Fibroblast of skin of left biceps (primary cell): Measurements from ENCODE around the gene HPCA.

ENCODE experiments used
- DNase-seq, 2 experiments: peaks; one replicate each; pipeline ENCODE4 v3.0.0-alpha.2; 2013; ENCODE audit warnings: low read depth in 2 of 2

Gene HPCA

GRCh38 chr1:32889731-32890278 lies 3.5 kb downstream of the HPCA start:
- no peak for DNase-seq

GRCh38 chr1:32890516-32891240 lies 4.4 kb downstream of the HPCA start:
- DNase-seq = no peak

GRCh38 chr1:32891241-32891570 lies 4.9 kb downstream of the HPCA start:
- no peak for DNase-seq

- DNase-seq = no peak
Measured at GRCh38 chr1:32891630-32892029, 5.3 kb downstream of the HPCA start.

GRCh38 chr1:32892368-32893197 lies 6.3 kb downstream of the HPCA start:
- DNase-seq = no peak

GRCh38 chr1:32893198-32894018 lies 7.1 kb downstream of the HPCA start:
- DNase-seq = no peak

- no peak for DNase-seq
Measured at GRCh38 chr1:32894019-32894600, 7.8 kb downstream of the HPCA start.

- no peak for DNase-seq
Measured at GRCh38 chr1:32894681-32895080, 8.4 kb downstream of the HPCA start.

- DNase-seq = no peak
Measured at GRCh38 chr1:32895325-32896215, 9.3 kb downstream of the HPCA start.

- no peak for DNase-seq
Measured at GRCh38 chr1:32896451-32896850, 10.2 kb downstream of the HPCA start.

GRCh38 chr1:32897082-32898049 lies 11.1 kb downstream of the HPCA start:
- no peak for DNase-seq

GRCh38 chr1:32898056-32898455 lies 11.8 kb downstream of the HPCA start:
- DNase-seq = no peak

- DNase-seq = no peak
Measured at GRCh38 chr1:32898958-32899357, 12.7 kb downstream of the HPCA start.

GRCh38 chr1:32899586-32900296 lies 13.4 kb downstream of the HPCA start:
- DNase-seq = no peak

- DNase-seq = no peak
Measured at GRCh38 chr1:32900371-32900955, 14.2 kb downstream of the HPCA start.

GRCh38 chr1:32900956-32901822 lies 14.9 kb downstream of the HPCA start, which contains the start of gene TMEM54:
TSS of gene TMEM54 (minus strand) at chr1:32901389. CDS start at chr1:32901238, 151 bp downstream.
- DNase-seq = no peak

- no peak for DNase-seq
Measured at GRCh38 chr1:32901823-32902534, 15.7 kb downstream of the HPCA start.
